NB4 (cell line): ENCODE measurements around the gene EIF4EBP2.

Experiments used
- POLR2A ChIP-seq: IDR thresholded peaks from 2 replicates; pipeline ENCODE4 v1.6.1; 2011; ENCODE audit warnings: mild to moderate bottlenecking; ENCODE audit not compliant: insufficient read length; ENCODE audit errors: extremely low read depth
- TF ChIP-seq, protein P1 (sequence below): IDR thresholded peaks from one replicate; pipeline ENCODE4 v1.5.1; 2012; ENCODE audit warnings: low read depth, low read length
- TF ChIP-seq, protein P2 (sequence below): IDR thresholded peaks from 2 replicates; pipeline ENCODE4 v1.6.1; 2011; ENCODE audit warnings: low read depth, low read length

DNA sequence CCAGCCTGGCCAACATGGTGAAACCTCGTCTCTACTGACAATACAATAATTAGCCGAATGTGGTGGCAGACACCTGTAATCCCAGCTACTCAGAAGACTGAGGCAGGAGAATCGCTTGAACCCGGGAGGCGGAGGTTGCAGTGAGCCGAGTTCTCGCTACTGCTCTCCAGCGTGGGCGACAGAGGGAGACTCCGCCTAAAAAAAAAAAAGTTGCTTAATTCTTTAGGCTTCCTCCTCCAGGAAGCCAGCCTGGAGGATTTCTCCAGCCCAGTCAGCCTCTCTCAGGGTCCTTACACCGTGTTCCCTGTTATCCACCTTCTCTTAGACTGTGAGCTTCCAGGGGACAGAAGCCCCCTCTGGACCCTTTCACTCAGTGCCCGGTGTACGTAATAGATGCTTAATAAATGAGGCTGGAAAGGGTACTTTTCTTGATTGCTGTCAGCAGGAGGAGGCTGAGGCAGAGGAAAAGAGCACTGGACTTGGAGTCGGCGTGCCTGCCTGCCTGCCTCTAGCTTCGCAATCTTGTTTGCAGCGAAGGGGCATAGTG, 53.9 kb downstream of the EIF4EBP2 start:
- TF ChIP-seq, protein P1, sequence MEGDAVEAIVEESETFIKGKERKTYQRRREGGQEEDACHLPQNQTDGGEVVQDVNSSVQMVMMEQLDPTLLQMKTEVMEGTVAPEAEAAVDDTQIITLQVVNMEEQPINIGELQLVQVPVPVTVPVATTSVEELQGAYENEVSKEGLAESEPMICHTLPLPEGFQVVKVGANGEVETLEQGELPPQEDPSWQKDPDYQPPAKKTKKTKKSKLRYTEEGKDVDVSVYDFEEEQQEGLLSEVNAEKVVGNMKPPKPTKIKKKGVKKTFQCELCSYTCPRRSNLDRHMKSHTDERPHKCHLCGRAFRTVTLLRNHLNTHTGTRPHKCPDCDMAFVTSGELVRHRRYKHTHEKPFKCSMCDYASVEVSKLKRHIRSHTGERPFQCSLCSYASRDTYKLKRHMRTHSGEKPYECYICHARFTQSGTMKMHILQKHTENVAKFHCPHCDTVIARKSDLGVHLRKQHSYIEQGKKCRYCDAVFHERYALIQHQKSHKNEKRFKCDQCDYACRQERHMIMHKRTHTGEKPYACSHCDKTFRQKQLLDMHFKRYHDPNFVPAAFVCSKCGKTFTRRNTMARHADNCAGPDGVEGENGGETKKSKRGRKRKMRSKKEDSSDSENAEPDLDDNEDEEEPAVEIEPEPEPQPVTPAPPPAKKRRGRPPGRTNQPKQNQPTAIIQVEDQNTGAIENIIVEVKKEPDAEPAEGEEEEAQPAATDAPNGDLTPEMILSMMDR = no peak
- no peak for TF ChIP-seq POLR2A
- TF ChIP-seq, protein P2, sequence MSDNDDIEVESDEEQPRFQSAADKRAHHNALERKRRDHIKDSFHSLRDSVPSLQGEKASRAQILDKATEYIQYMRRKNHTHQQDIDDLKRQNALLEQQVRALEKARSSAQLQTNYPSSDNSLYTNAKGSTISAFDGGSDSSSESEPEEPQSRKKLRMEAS = no peak
